Activated naive CD8-positive, alpha-beta T cell treated with anti-CD3 and anti-CD28 coated beads, Interleukin-2, amount 50 U/mL, for 16 hours (primary cell): ENCODE measurements around the gene SAP30BP.

Experiments used
- DNase-seq: peaks from one replicate; pipeline ENCODE4 v3.0.0-alpha.2; 2020; ENCODE audit warnings: low read depth, low spot score

SAP30BP gene

GRCh38 chr17:75685499-75685898, 18.4 kb downstream of the SAP30BP start:
- DNase-seq, result no peak

- DNase-seq, result no peak
Observed at GRCh38 chr17:75688209-75688825, 21.2 kb downstream of the SAP30BP start.

GRCh38 chr17:75689441-75689873, 22.3 kb downstream of the SAP30BP start:
- no peak for DNase-seq

- no peak for DNase-seq
Observed at GRCh38 chr17:75691371-75691791, 24.2 kb downstream of the SAP30BP start.

- DNase-seq, result no peak
Observed at GRCh38 chr17:75691801-75692626, 24.9 kb downstream of the SAP30BP start.

- no peak for DNase-seq
Observed at GRCh38 chr17:75692976-75693375, 25.8 kb downstream of the SAP30BP start.

GRCh38 chr17:75693500-75694481, 26.7 kb downstream of the SAP30BP start:
- no peak for DNase-seq

- DNase-seq, result no peak
Observed at GRCh38 chr17:75694536-75694935, 27.4 kb downstream of the SAP30BP start.

GRCh38 chr17:75695141-75695829, 28.1 kb downstream of the SAP30BP start:
- no peak for DNase-seq

- DNase-seq, result no peak
Observed at GRCh38 chr17:75695830-75696271, 28.7 kb downstream of the SAP30BP start.

- DNase-seq, result no peak
Observed at GRCh38 chr17:75697651-75698291, 30.6 kb downstream of the SAP30BP start.

GRCh38 chr17:75698659-75699058, 31.5 kb downstream of the SAP30BP start:
- no peak for DNase-seq

- DNase-seq, result no peak
Observed at GRCh38 chr17:75701288-75701687, 34.1 kb downstream of the SAP30BP start.

GRCh38 chr17:75703191-75703590, 36.1 kb downstream of the SAP30BP start:
- no peak for DNase-seq

GRCh38 chr17:75703591-75703990, 36.5 kb downstream of the SAP30BP start:
- no peak for DNase-seq

GRCh38 chr17:75704963-75705875, 38.1 kb downstream of the SAP30BP start:
- no peak for DNase-seq

- no peak for DNase-seq
Observed at GRCh38 chr17:75706042-75706728, 39.0 kb downstream of the SAP30BP start.

GRCh38 chr17:75707079-75707571, 40.0 kb downstream of the SAP30BP start:
- no peak for DNase-seq

- no peak for DNase-seq
Observed at GRCh38 chr17:75712446-75712845, 45.3 kb downstream of the SAP30BP start.
